Ovary (tissue), 3 donors: ENCODE measurements around the gene PKP2.

Experiments used
- POLR2A ChIP-seq: fragments of 450-650 bp; IDR thresholded peaks from one replicate; pipeline ENCODE4 v1.6.1; 2017; ENCODE audit warnings: antibody characterized with exemption, mild to moderate bottlenecking, moderate library complexity
- TF ChIP-seq, protein P1 (sequence below), 3 donors: fragments of 450-650 bp in 2 of 3; fragments of 200-600 bp in 1 of 3; IDR thresholded peaks; one replicate each; pipeline versions ENCODE4 v1.5.1 to v1.8.0; 2016 to 2022; ENCODE audit warnings: antibody characterized with exemption in 3 of 3, mild to moderate bottlenecking in 1 of 3
- donor health status: DM: no; HTN: no; CAD: no.

DNA sequence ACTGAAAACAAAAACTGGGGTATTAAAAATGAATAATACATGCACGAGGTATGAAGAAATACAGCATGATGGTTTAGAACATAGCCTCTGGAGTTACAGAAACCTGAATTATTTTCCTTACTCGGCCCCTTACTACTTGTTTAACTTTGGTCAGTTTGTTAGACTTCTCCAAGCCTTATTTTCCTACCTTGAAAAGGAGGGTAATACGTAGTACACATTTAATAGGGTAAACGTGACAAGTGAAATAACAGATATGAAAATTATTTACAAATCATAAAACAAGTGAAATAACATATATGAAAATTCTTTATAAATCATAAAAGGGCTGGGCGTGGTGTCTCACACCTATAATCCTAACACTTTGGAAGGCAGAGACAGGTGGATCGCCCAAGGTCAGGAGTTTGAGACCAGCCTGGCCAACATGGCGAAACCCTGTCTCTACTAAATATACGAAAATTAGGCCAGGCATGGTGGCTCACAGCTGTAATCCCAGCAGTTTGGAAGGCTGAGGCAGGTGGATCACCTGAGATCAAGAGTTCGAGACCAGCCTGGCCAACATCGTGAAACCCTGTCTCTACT lies 11.4 kb upstream of the PKP2 start:
- TF ChIP-seq POLR2A, result no peak
- TF ChIP-seq, protein P1, sequence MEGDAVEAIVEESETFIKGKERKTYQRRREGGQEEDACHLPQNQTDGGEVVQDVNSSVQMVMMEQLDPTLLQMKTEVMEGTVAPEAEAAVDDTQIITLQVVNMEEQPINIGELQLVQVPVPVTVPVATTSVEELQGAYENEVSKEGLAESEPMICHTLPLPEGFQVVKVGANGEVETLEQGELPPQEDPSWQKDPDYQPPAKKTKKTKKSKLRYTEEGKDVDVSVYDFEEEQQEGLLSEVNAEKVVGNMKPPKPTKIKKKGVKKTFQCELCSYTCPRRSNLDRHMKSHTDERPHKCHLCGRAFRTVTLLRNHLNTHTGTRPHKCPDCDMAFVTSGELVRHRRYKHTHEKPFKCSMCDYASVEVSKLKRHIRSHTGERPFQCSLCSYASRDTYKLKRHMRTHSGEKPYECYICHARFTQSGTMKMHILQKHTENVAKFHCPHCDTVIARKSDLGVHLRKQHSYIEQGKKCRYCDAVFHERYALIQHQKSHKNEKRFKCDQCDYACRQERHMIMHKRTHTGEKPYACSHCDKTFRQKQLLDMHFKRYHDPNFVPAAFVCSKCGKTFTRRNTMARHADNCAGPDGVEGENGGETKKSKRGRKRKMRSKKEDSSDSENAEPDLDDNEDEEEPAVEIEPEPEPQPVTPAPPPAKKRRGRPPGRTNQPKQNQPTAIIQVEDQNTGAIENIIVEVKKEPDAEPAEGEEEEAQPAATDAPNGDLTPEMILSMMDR (IDR thresholded peaks at IDR 0.05), result no peak
